T-helper 2 cell treated with Interferon-gamma antibody and Interleukin-4, amounts not matched to agents 100 ng/mL and 5 ng/mL, for 36 hours (primary cell): ENCODE measurements around the gene PHF19. TPM values are rescaled to one million over a fixed set of nuclear protein-coding genes. Genes with fewer than 3 reads are reported as not detected.

ENCODE experiments used
- intact Hi-C: fragments of 100-400 bp; cut with micrococcal nuclease; formaldehyde crosslinking; loops from one replicate; pipeline ENCODE4 v1.15.1; 2023
- total RNA-seq: library from RNA; stranded (reverse); gene quantifications from 2 replicates; pipeline ENCODE4 v1.2.3, GENCODE V29; 2022

PHF19 gene
- total RNA-seq, 1 donor from 2014 or later = 354 TPM

- intact Hi-C loops = loop anchor here (1.0 kb wide), 3 partner anchors 14 to 182 kb away; no protein-coding TSS in a partner anchor
Measured at GRCh38 chr9:120892748-120893610, 16.0 kb upstream of the PHF19 start.

- intact Hi-C loops = loop anchor here (1.0 to 2.0 kb wide), 5 partner anchors 13 to 183 kb away; no protein-coding TSS in a partner anchor
Measured at GRCh38 chr9:120891884-120892747, 15.1 kb upstream of the PHF19 start.

- intact Hi-C loops = loop anchor here (1.0 to 2.0 kb wide), 2 partner anchors 13 to 48 kb away; no protein-coding TSS in a partner anchor
Measured at GRCh38 chr9:120891245-120891883, 14.4 kb upstream of the PHF19 start.

- intact Hi-C loops = loop anchor here (1.0 to 2.0 kb wide), 5 partner anchors 14 to 47 kb away; partner anchors contain the start of gene TRAF1
Measured at GRCh38 chr9:120890320-120891244, 13.6 kb upstream of the PHF19 start.

GRCh38 chr9:120889606-120890271, 12.8 kb upstream of the PHF19 start:
- intact Hi-C loops = loop anchor here (1.0 to 2.0 kb wide), 4 partner anchors 13 to 42 kb away; partner anchors contain the start of gene TRAF1

GRCh38 chr9:120888626-120889025, 11.6 kb upstream of the PHF19 start:
- intact Hi-C loops = no loop called here

GRCh38 chr9:120886490-120886967, 9.5 kb upstream of the PHF19 start:
- intact Hi-C loops = no loop called here

- intact Hi-C loops = no loop called here
Measured at GRCh38 chr9:120885958-120886357, 9.0 kb upstream of the PHF19 start.

- intact Hi-C loops = no loop called here
Measured at GRCh38 chr9:120885457-120885856, 8.5 kb upstream of the PHF19 start.

- intact Hi-C loops = no loop called here
Measured at GRCh38 chr9:120883608-120883996, 6.6 kb upstream of the PHF19 start.

- intact Hi-C loops = no loop called here
Measured at GRCh38 chr9:120882935-120883607, 6.1 kb upstream of the PHF19 start.

GRCh38 chr9:120879446-120879845, 2.5 kb upstream of the PHF19 start:
- intact Hi-C loops = loop anchor here (1.0 to 5.0 kb wide), 2 partner anchors 13 to 297 kb away; partner anchors contain the start of gene CDK5RAP2

GRCh38 chr9:120878188-120879130, 1.5 kb upstream of the PHF19 start:
- intact Hi-C loops = loop anchor here (1.0 to 5.0 kb wide), 2 partner anchors 14 to 296 kb away; partner anchors contain the start of gene CDK5RAP2

GRCh38 chr9:120877276-120878034, 467 bp upstream of the PHF19 start:
- intact Hi-C loops = loop anchor here (1.0 to 5.0 kb wide), 4 partner anchors 35 to 295 kb away; partner anchors contain the start of genes CDK5RAP2, CNTRL and PSMD5

GRCh38 chr9:120875954-120876841, 790 bp downstream of the PHF19 start:
- intact Hi-C loops = loop anchor here (1.0 to 5.0 kb wide), 7 partner anchors 8 to 294 kb away; partner anchors contain the start of genes CDK5RAP2, CNTRL, PSMD5 and TRAF1

- intact Hi-C loops = loop anchor here (5.0 kb wide), 1 partner anchor 293 kb away; the partner anchor contains the start of gene CDK5RAP2
Measured at GRCh38 chr9:120875643-120875953, 1.4 kb downstream of the PHF19 start.
